Panc1 (cell line): Measurements from ENCODE around the gene INSYN1.

ENCODE experiments used
- CTCF ChIP-seq: fragments of 450-650 bp; IDR thresholded peaks from 2 replicates; pipeline ENCODE4 v1.5.1; 2017; ENCODE audit warnings: mild to moderate bottlenecking
- POLR2AphosphoS5 ChIP-seq: IDR thresholded peaks from 2 replicates; pipeline ENCODE4 v1.6.1; 2012; ENCODE audit warnings: mild to moderate bottlenecking, low read depth, low read length, moderate library complexity
- REST ChIP-seq, 2 experiments: IDR thresholded peaks; 2 replicates each; pipeline ENCODE4 v1.6.1; 2011 to 2012; ENCODE audit warnings: low read depth in 2 of 2, control low read depth in 1 of 2, low read length in 1 of 2, mild to moderate bottlenecking in 1 of 2, moderate library complexity in 1 of 2; ENCODE audit not compliant: insufficient read depth in 1 of 2

- TF ChIP-seq CTCF (peak; percentile 95), POLR2AphosphoS5 (no peak), REST (IDR thresholded peaks at IDR 0.05; ENCODE audit: insufficient read depth in 1 of 2, low read depth in 2 of 2, low read length in 1 of 2) (no peak)
Measured at GRCh38 chr15:73704869-73705645, 48.1 kb downstream of the INSYN1 start.
